A673 (cell line): ENCODE measurements around the gene NCBP3. TPM values are rescaled to one million over a fixed set of nuclear protein-coding genes. Genes with fewer than 3 reads are reported as not detected.

Experiments used
- BruUV-seq: library from RNA; stranded (reverse); fragments of 400-500 nt; replicated peaks from 2 replicates; lab custom pipeline; 2021; lab: Mats Ljungman, UMichigan
- CTCF ChIA-PET: fragments of 300-600 bp; sonication (Branson Sonifier 250); formaldehyde crosslinking; loops from one replicate; lab custom pipeline; 2022; ENCODE audit warnings: antibody characterized with exemption; lab: Charles Lee
- POLR2A ChIA-PET: fragments of 300-600 bp; sonication (Branson Sonifier 250); formaldehyde crosslinking; loops from one replicate; lab custom pipeline; 2022; ENCODE audit warnings: antibody characterized with exemption; ENCODE audit not compliant: low non-redundant PET; lab: Charles Lee
- DNase-seq: peaks from one replicate; pipeline ENCODE4 v3.0.0-alpha.2; 2015; ENCODE audit warnings: low spot score
- H3K27ac ChIP-seq: fragments of 200-600 bp; sonication (generic); 2 replicates; pipeline ENCODE4 v1.5.1; 2016; ENCODE audit warnings: mixed run types, low read depth, mild to moderate bottlenecking, mixed read lengths, antibody characterized with exemption, low read length; ENCODE audit not compliant: poor library complexity, severe bottlenecking
- H3K27me3 ChIP-seq: fragments of 200-600 bp; sonication (generic); replicated peaks from 2 replicates; pipeline ENCODE4 v1.6.1; 2017; ENCODE audit warnings: mixed run types, low read depth, mild to moderate bottlenecking, mixed read lengths, antibody characterized with exemption, low read length; ENCODE audit not compliant: insufficient read depth, poor library complexity
- H3K36me3 ChIP-seq: fragments of 200-600 bp; sonication (generic); 2 replicates; pipeline ENCODE4 v1.6.1; 2016; ENCODE audit warnings: mixed run types, mild to moderate bottlenecking, mixed read lengths, antibody characterized with exemption, low read length; ENCODE audit not compliant: insufficient read depth, poor library complexity, severe bottlenecking
- H3K4me1 ChIP-seq: fragments of 200-600 bp; sonication (generic); 2 replicates; pipeline ENCODE4 v1.6.1; 2017; ENCODE audit warnings: mixed run types, mild to moderate bottlenecking, mixed read lengths, antibody characterized with exemption, low read length; ENCODE audit not compliant: insufficient read depth, poor library complexity, severe bottlenecking
- H3K4me3 ChIP-seq: fragments of 200-600 bp; sonication (generic); 2 replicates; pipeline ENCODE4 v1.5.1; 2016; ENCODE audit warnings: low read depth, mixed run types, mild to moderate bottlenecking, mixed read lengths, low read length; ENCODE audit not compliant: poor library complexity, severe bottlenecking
- H3K9me3 ChIP-seq: fragments of 200-600 bp; sonication (generic); 2 replicates; pipeline ENCODE4 v1.6.1; 2016; ENCODE audit warnings: mixed run types, low read depth, mild to moderate bottlenecking, mixed read lengths, antibody characterized with exemption, low read length; ENCODE audit not compliant: poor library complexity, severe bottlenecking
- EZH2 ChIP-seq: fragments of 200-600 bp; sonication (generic); IDR thresholded peaks from 2 replicates; pipeline ENCODE4 v1.6.1; 2017; ENCODE audit warnings: borderline replicate concordance, low read depth, mild to moderate bottlenecking, mixed read lengths, antibody characterized with exemption, low read length; ENCODE audit not compliant: poor library complexity, severe bottlenecking
- intact Hi-C: fragments of 100-400 bp; cut with micrococcal nuclease; formaldehyde crosslinking; loops from one replicate; pipeline ENCODE4 v1.10.0; 2022; ENCODE audit not compliant: unreplicated experiment
- total RNA-seq: library from RNA; stranded (reverse); gene quantifications from 2 replicates; pipeline ENCODE4 v1.2.3, GENCODE V29; 2021
- TF ChIP-seq, protein P1 (sequence below): fragments of 300-800, 200-600 bp; sonication (generic); conservative IDR thresholded peaks from 2 replicates; pipeline ENCODE4 v1.5.1; 2017; ENCODE audit warnings: low read depth, mild to moderate bottlenecking, antibody characterized with exemption, low read length, moderate library complexity, mixed read lengths

The NCBP3 gene
- total RNA-seq, 1 experiment from 2014 or later = 59.9 TPM

DNA sequence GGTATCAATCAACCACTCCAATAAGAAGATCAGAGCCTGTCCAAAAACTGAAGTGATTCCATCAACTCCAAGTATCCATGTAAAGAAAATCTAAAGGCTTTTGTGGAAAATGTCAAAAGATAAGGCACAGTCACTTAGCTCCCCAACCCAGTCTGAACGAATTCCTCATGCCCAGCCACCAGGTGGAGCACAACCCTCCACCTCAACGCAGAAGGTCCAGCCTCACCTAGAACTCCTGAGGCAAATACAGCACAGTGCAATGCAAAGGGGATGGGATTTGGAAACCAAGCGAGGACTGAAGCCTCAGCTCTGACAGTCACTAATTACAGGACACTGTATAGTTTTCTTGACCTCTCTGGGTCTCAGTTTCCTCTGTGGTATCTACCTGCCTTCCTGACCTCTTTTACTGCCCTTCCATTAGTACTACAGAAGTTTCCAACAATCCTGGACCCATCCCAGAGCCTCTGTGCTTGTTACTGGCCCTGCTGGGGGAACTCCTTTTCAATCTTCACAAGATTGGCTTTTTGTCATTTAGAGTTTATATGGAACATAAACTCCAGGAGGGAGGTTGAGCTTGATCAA lies 2.0 kb downstream of the NCBP3 start:
- TF ChIP-seq, protein P1, sequence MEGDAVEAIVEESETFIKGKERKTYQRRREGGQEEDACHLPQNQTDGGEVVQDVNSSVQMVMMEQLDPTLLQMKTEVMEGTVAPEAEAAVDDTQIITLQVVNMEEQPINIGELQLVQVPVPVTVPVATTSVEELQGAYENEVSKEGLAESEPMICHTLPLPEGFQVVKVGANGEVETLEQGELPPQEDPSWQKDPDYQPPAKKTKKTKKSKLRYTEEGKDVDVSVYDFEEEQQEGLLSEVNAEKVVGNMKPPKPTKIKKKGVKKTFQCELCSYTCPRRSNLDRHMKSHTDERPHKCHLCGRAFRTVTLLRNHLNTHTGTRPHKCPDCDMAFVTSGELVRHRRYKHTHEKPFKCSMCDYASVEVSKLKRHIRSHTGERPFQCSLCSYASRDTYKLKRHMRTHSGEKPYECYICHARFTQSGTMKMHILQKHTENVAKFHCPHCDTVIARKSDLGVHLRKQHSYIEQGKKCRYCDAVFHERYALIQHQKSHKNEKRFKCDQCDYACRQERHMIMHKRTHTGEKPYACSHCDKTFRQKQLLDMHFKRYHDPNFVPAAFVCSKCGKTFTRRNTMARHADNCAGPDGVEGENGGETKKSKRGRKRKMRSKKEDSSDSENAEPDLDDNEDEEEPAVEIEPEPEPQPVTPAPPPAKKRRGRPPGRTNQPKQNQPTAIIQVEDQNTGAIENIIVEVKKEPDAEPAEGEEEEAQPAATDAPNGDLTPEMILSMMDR = peak; percentile 68
- TF ChIP-seq EZH2 = no peak
- Histone ChIP-seq H3K4me3 (no peak overlapping the region), H3K27ac (no peak overlapping the region), H3K9me3 (no peaks in the 10 kb centered on the region), H3K27me3 (no peaks in the 10 kb centered on the region), H3K36me3 (peaks cover 38% of the 10 kb centered on the region), H3K4me1 (no peaks in the 10 kb centered on the region)
- intact Hi-C loops = no loop called here
- BruUV-seq = no TSS peak
- POLR2A ChIA-PET = no interaction called here
- CTCF ChIA-PET = interaction anchor here (0.6 to 1.0 kb wide), 2 partner anchors 101 to 113 kb away, joined by 3 read pairs; no protein-coding TSS in a partner anchor
- DNase-seq = peak; percentile 52

DNA sequence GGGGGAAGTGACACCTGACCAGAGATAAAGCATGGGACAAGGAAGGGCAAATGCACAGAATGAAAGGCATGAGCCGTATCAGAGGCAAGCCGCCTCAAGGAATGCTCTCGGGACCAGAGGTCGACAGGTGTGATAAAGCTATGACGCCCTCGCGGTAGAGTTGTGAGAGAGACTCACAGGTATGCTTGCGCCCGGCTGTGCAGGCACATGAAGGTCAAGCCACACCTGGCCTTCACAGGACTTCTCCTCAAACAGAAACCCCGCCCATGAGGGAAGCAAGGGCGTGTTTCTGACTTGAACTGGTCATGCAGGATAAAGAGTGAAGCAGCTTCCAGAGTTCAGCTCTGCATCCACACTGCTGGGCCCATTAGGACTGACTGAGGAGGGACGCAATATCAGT lies 7.8 kb downstream of the NCBP3 start:
- Histone ChIP-seq H3K27ac (no peak overlapping the region), H3K9me3 (no peaks in the 10 kb centered on the region), H3K4me1 (no peaks in the 10 kb centered on the region), H3K4me3 (no peak overlapping the region), H3K27me3 (no peaks in the 10 kb centered on the region), H3K36me3 (peaks cover 65% of the 10 kb centered on the region)
- CTCF ChIA-PET = no interaction called here
- TF ChIP-seq EZH2 = no peak
- TF ChIP-seq, protein P1 = no peak
- BruUV-seq = no TSS peak
- POLR2A ChIA-PET = no interaction called here
- no peak for DNase-seq
- intact Hi-C loops = no loop called here

DNA sequence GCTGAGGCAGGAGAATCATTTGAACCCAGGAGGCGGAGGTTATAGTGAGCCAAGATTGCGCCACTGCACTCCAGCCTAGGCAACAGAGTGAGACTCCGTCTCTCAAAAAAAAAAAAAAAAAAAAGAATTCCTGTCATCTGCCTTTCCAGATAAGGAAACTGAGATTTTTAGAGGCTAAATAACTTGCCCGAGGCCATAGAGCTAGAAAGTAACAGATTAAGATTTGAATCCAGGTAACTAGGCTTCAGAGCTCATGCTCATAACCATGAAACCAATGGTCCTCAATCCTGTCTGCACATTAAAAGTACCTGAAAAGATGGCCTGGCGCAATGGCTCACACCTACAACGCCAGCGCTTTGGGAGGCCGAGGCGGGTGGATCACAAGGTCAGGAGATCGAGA lies 9.5 kb downstream of the NCBP3 start:
- Histone ChIP-seq H3K27ac (no peak overlapping the region), H3K36me3 (peaks cover 54% of the 10 kb centered on the region), H3K9me3 (no peaks in the 10 kb centered on the region), H3K4me3 (no peak overlapping the region), H3K27me3 (no peaks in the 10 kb centered on the region), H3K4me1 (no peaks in the 10 kb centered on the region)
- intact Hi-C loops = no loop called here
- DNase-seq = no peak
- ChIA-PET POLR2A (no interaction called here), CTCF (interaction anchor here (0.7 kb wide), 1 partner anchor 15 kb away, joined by 7 read pairs; no protein-coding TSS in a partner anchor)
- TF ChIP-seq EZH2 = no peak
- TF ChIP-seq, protein P1 = no peak
- no TSS peak for BruUV-seq
